DOHH2 (cell line): ENCODE data around the gene MAFB.

Source experiments
- H3F3A ChIP-seq: fragments of 200-600 bp; sonication (generic), shearing (Covaris generic); 2 replicates; pipeline ENCODE4 v1.6.0; 2016; ENCODE audit warnings: antibody characterized with exemption, mild to moderate bottlenecking; ENCODE audit not compliant: control insufficient read depth, insufficient read depth
- H3K27ac ChIP-seq: fragments of 200-600 bp; sonication (generic); 2 replicates; pipeline ENCODE4 v1.5.1; 2014; ENCODE audit warnings: low read depth, mild to moderate bottlenecking, low read length, moderate library complexity
- H3K27me3 ChIP-seq: fragments of 200-600 bp; sonication (generic); 2 replicates; pipeline ENCODE4 v1.6.1; 2014; ENCODE audit warnings: mild to moderate bottlenecking, low read length, mixed read lengths; ENCODE audit not compliant: control insufficient read depth
- H3K36me3 ChIP-seq: fragments of 200-600 bp; sonication (generic); 2 replicates; pipeline ENCODE4 v1.6.1; 2014; ENCODE audit warnings: mild to moderate bottlenecking, low read length, moderate library complexity, mixed read lengths; ENCODE audit not compliant: control insufficient read depth
- H3K4me1 ChIP-seq: fragments of 200-600 bp; sonication (generic); 2 replicates; pipeline ENCODE4 v1.6.1; 2014; ENCODE audit warnings: mild to moderate bottlenecking, low read length, mixed read lengths; ENCODE audit not compliant: control insufficient read depth
- H3K4me2 ChIP-seq: fragments of 200-600 bp; sonication (generic); 2 replicates; pipeline ENCODE4 v1.6.0; 2014; ENCODE audit warnings: mild to moderate bottlenecking, low read length, moderate library complexity
- H3K4me3 ChIP-seq: fragments of 200-600 bp; sonication (generic); 2 replicates; pipeline ENCODE4 v1.5.1; 2014; ENCODE audit warnings: mild to moderate bottlenecking, low read length, mixed read lengths
- H3K79me2 ChIP-seq: fragments of 200-600 bp; sonication (generic); 2 replicates; pipeline ENCODE4 v1.6.1; 2014; ENCODE audit warnings: mild to moderate bottlenecking, low read length, mixed read lengths; ENCODE audit not compliant: control insufficient read depth
- H3K9me2 ChIP-seq: fragments of 200-600 bp; sonication (generic); replicated peaks from 2 replicates; pipeline ENCODE4 v1.6.1; 2014; ENCODE audit warnings: mild to moderate bottlenecking, low read length, mixed read lengths; ENCODE audit not compliant: control insufficient read depth
- H3K9me3 ChIP-seq: fragments of 200-600 bp; sonication (generic); 2 replicates; pipeline ENCODE4 v1.6.1; 2014; ENCODE audit warnings: antibody characterized with exemption, low read length, mixed read lengths; ENCODE audit not compliant: control insufficient read depth, insufficient read depth
- H4K20me1 ChIP-seq: fragments of 200-600 bp; sonication (generic); 2 replicates; pipeline ENCODE4 v1.6.0; 2014; ENCODE audit warnings: low read depth, mild to moderate bottlenecking, antibody characterized with exemption, low read length, moderate library complexity; ENCODE audit not compliant: control insufficient read depth, insufficient read depth
- EZH2phosphoT487 ChIP-seq: fragments of 200-600 bp; sonication (generic); IDR thresholded peaks from 2 replicates; pipeline ENCODE4 v1.6.1; 2017; ENCODE audit warnings: borderline replicate concordance, mild to moderate bottlenecking, antibody characterized with exemption, low read length, moderate library complexity, mixed read lengths
- TF ChIP-seq, protein P1 (sequence below): fragments of 200-600 bp; sonication (generic); IDR thresholded peaks from one replicate; pipeline ENCODE4 v1.5.1; 2014; ENCODE audit warnings: antibody characterized with exemption, mild to moderate bottlenecking, low read depth, low read length; ENCODE audit not compliant: poor library complexity, severe bottlenecking

The MAFB gene

DNA sequence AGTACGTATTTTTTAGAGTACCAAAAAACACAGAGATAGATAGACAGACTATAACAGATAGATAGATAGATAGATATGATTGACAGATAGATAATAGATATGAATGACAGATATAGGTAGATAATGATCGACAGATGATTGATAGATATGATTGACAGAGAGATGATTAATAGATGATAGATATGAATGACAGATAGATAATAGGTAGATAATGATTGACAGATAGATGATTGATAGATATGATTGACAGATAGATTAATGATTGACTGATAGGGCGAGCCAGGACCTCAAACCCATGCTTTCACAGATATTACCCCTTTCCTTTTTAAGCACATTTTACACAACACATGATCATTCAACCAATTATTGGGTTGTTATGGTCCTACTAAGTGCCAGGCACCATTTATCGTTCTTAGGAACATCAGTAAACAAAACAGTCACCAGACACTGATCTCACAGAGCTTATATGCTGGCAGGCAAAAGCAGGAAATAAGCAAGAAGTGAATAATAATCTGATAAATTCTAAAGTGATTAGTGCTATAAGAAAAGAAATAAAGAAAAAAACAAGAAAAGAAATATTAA, 11.6 kb downstream of the MAFB start:
- Histone ChIP-seq H3K27ac (no peak overlapping the region), H3K4me1 (no peaks in the 10 kb centered on the region), H3K9me3 (no peaks in the 10 kb centered on the region), H3F3A (no peaks in the 10 kb centered on the region), H3K79me2 (no peaks in the 10 kb centered on the region), H3K4me3 (no peak overlapping the region), H3K27me3 (peaks cover 18% of the 10 kb centered on the region), H4K20me1 (no peaks in the 10 kb centered on the region), H3K4me2 (no peak overlapping the region), H3K9me2 (no peaks in the 10 kb centered on the region), H3K36me3 (no peaks in the 10 kb centered on the region)
- no peak for TF ChIP-seq EZH2phosphoT487
- TF ChIP-seq, protein P1, sequence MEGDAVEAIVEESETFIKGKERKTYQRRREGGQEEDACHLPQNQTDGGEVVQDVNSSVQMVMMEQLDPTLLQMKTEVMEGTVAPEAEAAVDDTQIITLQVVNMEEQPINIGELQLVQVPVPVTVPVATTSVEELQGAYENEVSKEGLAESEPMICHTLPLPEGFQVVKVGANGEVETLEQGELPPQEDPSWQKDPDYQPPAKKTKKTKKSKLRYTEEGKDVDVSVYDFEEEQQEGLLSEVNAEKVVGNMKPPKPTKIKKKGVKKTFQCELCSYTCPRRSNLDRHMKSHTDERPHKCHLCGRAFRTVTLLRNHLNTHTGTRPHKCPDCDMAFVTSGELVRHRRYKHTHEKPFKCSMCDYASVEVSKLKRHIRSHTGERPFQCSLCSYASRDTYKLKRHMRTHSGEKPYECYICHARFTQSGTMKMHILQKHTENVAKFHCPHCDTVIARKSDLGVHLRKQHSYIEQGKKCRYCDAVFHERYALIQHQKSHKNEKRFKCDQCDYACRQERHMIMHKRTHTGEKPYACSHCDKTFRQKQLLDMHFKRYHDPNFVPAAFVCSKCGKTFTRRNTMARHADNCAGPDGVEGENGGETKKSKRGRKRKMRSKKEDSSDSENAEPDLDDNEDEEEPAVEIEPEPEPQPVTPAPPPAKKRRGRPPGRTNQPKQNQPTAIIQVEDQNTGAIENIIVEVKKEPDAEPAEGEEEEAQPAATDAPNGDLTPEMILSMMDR = no peak

DNA sequence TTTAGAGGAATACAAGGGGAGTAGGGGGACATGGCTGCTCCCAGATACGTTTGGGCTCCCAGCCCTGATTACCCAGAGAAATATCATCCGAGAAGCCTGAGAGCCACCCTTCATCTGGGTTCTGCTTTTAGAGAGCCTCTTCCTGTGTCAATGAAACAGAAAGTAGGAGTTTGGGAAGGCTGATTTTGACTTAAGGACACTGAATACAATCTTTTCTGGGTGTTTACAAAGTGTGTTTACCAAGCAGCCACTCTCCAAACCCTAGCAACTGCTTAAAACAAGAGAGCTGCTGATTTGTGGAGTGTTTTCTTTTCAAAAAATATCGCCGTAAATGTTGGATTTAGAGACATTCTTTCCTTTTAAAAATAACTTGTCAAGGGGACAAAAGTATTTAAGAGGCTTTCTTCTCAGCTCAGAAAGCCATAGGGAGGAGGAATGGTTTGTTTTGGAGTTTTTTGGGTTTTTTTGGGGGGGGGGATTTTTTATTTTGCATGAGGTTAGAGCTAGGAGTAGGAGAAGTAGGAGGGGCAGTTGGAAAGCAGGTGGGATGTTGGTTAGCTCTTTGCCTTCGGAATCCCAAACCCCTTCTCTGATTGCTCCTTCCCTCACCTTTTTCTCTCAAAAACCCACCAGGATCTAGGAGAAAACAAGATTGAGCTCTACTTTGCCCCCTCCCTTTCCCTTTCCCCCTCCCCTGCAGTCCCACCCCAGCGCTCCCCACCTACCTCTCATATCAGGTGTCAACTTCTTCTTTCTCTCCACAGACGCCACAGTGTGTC, 12.4 kb downstream of the MAFB start:
- Histone ChIP-seq H3K9me2 (no peaks in the 10 kb centered on the region), H3K4me3 (no peak overlapping the region), H3K27me3 (peaks cover 18% of the 10 kb centered on the region), H3K36me3 (no peaks in the 10 kb centered on the region), H3K9me3 (no peaks in the 10 kb centered on the region), H3F3A (no peaks in the 10 kb centered on the region), H3K27ac (no peak overlapping the region), H3K4me1 (no peaks in the 10 kb centered on the region), H3K4me2 (no peak overlapping the region), H3K79me2 (no peaks in the 10 kb centered on the region), H4K20me1 (no peaks in the 10 kb centered on the region)
- TF ChIP-seq EZH2phosphoT487 = no peak
- TF ChIP-seq, protein P1 = no peak

DNA sequence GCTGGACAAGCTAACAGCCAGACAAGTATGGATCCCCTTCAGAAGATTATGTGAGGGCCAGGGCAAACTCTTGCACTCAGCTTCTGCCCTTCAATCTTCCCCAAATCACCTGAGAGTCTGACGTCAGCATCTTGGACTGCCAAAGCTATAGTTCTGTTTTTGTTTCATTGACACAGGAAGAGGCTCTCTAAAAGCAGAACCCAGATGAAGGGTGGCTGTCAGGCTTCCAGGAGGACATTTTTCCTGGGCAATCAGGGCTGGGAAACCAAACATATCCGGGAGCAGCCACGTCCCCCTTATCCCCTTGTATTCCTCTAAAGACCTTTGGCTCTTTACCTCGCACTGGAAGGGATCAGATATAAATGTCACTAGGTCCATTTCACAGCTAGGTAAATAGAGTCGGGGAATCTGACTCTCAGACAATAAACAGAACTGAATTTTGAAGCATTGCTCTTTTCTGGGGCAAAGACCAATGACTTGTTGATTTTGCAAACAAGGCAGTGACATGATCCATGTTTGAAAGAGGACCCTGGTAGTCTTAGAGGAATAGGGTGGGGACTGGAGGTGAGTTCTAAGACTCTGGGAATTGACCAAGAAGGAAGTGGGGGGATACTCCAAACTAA, 13.3 kb downstream of the MAFB start:
- TF ChIP-seq EZH2phosphoT487 = no peak
- TF ChIP-seq, protein P1 = no peak
- Histone ChIP-seq H3K4me2 (no peak overlapping the region), H3K4me3 (no peak overlapping the region)

More for the DNA sequence above, 13.3 kb downstream of the MAFB start:
- H3F3A ChIP-seq = no peaks in the 10 kb centered on the region
- H4K20me1 ChIP-seq = no peaks in the 10 kb centered on the region
- H3K79me2 ChIP-seq = no peaks in the 10 kb centered on the region
- H3K27ac ChIP-seq = no peak overlapping the region
- H3K36me3 ChIP-seq = no peaks in the 10 kb centered on the region
- no peaks in the 10 kb centered on the region for H3K9me3 ChIP-seq
- peaks cover 18% of the 10 kb centered on the region for H3K27me3 ChIP-seq
- no peaks in the 10 kb centered on the region for H3K9me2 ChIP-seq
- H3K4me1 ChIP-seq = no peaks in the 10 kb centered on the region
